Measurements from ENCODE around the gene HAUS8.
"Not testable (repeated sequence)": the region's sequence is repeated elsewhere in the genome, so short reads cannot be mapped to it uniquely, and the experiment has no call there.

HAUS8 gene

DNA sequence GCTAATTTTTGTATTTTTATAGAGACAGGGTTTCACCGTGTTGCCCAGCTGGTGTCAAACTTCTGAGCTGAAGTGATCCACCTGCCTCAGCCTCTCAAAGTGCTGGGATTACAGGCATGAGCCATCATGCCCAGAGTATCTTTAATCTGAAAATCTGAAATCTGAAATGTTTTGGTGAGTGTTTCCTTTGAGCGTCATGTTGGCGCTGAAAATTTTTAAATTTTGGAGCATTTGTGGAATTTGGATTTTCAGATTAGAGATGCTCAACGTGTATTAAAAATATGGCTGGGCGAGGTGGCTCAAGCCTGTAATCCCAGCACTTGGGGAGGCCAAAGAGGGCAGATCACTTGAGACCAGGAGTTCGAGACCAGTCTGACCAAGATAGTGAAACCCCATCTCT lies 43.5 kb downstream of the HAUS8 start:
- DNase-seq: no peak

DNA sequence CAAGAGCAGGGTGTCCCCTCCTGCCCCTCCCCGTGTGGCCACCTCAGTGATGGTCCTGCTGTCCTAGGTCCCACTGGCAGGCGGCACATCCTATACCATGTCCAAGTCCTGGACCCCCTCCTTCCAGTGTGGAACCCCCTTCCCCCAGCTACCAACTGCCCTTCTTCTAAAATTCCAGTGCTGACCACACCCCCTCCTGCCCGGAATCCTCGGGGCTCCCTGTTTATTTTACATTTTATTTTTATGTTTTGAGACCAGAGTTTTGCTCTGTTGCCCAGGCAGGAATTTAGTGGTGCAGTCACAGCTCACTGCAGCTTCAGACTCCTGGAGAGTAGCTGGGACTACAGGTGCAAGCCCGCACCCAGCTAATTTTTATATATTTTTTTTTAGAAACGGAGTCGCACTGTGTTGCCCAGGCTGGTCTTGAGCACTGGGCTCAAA lies 47.7 kb downstream of the HAUS8 start:
- DNase-seq: no peak

DNA sequence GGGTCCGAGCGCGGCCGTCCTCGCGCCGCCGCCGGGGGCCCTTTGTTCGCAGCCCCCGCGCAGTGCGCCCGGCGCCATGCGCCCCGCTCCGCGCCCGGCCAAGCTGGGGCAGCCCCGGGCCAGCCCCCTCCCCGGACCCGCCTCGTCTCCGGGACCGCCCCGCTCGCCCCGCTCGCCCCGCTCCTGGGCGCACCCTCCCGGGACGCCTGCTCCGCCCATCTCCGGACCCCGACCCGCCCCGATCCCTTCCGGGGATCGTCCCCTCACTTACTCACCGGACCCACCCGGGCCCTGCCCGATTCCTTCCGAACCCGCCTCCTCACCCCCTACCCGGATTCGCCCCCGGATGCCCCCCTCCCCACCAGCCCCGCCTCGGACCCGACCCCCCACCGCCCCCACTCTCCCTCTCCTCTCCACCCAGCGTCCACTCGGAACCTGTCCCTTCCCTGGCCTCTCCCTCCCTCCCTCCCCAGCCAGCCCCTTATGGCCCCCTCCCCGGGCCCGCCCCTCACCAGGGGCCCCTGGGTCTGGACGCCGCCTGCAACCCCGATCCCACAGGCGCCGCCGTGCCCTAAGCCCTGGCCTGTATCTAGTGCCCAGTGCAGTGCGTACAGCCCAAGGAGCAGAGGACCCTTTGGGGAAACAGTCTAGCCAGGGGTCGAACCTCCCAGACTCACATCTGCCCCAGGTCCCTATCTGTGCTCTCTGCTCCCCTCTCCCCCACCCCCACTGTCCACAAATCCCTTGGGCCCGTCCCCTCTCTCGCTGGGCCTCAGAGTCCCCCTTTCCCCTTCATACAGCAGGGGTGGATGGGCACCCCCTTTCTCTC lies 48.3 kb downstream of the HAUS8 start, which contains the start of gene CPAMD8:
TSS of gene CPAMD8 (minus strand) at position 105 of the 829 bp plus-strand sequence. CDS start 168 bp downstream, outside the sequence.
- DNase-seq: no peak

DNA sequence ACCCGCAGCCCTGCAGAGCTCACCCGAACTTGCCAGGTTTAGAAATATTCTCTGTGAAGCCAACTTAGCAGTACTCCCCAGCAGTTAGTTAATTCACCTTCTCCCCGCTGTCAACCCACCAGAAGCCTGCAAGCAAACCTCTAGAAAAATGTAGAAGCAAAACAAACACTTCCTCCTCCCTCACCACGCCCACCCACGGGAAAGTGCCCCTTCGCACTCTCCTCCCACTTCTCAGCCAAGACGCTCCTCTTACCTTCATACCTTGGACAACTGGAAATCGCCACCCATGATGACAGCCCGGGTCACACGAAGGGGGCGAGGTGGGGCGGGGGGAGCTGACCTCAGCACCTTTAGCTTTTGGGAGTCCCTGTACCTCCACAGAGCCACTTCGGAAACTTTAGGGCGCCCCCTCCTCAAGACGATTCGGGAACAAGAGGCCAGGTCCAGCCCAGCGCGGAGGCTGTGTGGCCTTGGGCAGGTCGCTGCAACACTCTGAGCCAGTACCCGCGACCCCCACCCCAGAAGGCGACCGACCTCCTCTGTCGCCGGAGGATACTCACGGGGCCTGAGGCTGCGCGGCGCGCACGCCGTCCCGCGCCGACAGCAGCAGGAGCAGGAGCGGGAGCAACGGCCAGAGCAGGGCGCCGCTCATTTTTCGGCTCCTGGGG lies 49.1 kb downstream of the HAUS8 start:
- peak; percentile 38 for DNase-seq

DNA sequence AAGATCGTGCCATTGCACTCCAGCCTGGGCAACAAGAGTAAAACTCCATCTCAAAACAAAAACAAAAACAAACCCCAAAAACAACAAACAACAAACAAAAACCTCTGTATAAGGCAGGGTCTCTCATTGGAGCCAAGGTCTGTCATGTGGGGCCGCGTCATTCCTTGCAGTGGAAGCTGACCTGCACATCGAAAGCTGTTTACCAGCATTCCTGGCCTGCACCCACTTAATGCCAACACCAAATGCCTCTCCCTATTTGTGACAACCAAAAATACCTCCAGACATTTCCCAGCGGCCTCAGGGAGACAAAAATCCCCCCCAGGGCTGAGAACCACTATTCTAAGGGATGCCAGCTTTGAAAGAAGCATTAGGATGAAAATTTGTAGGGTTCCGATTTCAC lies 49.9 kb downstream of the HAUS8 start:
- no peak for DNase-seq

DNA sequence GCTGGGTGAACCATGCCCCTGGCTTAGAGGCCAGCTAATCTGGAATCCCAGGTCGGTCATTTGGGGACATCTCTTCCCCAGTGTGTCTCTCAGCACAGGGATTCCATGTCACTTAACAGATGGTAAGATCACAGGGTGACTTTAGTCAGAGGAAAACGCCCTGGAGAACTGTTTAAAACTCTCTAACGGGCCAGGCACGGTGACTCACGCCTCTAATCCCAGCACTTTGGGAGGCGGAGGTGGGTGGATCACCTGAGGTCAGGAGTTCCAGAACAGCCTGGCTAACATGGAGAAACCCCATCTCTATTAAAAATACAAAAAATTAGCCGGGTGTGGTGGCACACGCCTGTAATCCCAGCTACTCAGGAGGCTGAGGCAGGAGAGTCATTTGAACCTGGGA lies 50.3 kb downstream of the HAUS8 start:
- DNase-seq: not testable (repeated sequence)

DNA sequence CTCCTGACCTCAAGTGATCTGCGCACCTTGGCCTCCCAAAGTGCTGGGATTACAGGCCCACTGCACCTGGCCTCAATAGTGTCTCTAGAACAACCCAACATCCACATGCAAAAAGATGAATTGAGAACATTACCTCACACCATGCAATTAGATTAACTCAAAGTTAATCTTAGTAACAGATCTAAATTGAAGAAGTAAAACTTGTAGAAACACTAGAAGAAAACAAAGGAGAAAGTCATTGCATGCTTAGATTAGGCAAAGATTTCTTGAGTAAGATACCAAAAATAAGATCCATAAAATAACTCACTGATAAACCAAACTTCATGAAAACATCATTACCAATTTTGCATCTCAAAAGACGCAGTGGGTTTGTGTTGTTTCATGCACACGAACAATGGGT lies 51.4 kb downstream of the HAUS8 start:
- no peak for DNase-seq

DNA sequence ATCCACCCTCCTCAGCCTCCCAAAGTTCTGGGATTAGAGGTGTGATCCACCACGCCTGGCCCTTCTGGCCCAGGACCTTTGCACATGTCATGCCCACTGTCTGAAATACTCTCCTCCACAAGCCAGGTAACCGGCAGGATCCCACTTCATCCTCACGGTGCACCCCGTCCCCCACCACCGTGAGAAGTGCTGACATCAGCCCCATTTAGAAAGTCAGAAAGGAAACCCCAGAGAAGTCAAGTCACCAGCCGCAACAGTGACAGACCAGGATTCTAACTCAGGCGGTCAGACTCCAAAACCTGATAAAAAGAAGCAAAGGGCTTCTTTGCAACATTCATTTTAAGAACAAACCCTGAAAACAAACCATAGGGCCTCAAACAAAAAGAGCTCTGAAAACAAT lies 52.5 kb downstream of the HAUS8 start:
- no peak for DNase-seq

DNA sequence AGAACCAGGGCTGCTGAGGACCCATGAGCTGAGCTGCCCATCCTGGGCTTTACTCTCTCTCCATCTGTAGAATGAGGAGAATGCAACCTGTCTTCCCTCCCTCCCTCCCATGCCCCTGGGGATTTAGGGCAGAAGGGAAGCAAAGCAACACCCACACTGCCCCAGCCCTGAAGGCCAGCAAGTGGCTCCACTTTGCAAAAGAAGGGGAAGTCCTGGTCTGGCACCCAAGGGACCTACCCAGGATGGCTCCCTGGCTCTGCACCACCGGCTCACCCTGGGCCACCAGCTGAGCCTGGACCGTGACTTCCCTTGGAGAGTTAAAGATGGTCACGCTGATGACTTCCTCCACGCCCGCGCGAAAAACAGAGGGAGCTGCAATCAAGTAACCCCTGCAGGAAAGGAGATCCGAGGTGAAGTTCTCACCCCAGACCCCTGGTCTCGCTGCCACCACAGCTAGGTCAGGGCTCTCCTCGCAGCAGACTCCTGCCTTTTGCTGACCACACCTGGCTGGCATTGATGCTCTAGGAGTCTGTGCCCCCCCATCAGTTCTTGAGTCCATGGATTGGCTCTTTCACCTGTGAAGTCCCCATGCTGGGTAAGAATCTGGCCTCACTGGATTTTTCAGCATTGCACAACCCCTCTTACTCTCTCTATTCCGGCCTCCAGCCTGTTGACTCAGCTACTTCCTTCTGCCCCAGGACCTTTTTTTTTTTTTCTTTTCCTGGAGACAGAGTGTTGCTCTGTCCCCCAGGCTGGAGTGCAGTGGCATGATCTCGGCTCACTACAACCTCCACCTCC lies 53.3 kb downstream of the HAUS8 start:
- DNase-seq: no peak

DNA sequence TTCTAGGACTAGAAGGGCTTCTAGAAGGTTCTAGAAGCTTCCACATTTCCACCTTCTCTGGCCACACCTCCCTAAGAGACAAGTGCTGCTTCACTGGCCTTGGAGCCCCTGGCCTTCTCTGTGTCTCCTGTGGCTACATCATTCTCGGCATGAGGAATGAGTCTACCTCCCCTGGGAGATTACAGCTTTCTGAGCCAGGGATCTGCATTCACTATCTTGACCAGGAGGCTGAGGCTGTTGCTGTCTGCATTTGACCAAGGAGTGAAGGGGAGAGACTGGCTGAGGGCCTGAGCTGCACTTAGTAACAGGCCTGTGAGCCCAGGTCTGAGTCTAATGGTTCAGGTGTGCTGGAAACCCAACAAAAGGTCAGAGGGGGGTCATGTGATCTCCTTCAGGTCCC lies 53.9 kb downstream of the HAUS8 start:
- DNase-seq: no peak

DNA sequence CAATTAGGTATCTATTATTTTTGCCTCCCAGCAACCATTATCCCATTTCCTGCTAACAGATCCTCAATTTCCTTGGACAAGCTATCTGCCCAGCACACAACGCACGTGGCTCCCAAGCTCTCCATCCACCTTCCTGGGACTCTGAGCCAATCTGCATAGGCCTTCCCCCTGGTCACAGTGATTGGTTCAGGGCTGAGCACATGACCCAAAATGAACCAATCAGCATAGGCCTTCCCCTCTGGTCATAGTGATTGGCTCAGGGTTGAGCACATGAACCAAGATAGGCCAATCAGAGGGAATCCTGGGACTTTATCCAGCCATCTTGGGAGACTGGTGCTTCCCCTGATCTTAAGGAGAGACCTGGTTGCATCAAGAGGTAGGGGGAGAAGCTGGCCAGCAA lies 54.4 kb downstream of the HAUS8 start:
- peak; percentile 13 for DNase-seq

DNA sequence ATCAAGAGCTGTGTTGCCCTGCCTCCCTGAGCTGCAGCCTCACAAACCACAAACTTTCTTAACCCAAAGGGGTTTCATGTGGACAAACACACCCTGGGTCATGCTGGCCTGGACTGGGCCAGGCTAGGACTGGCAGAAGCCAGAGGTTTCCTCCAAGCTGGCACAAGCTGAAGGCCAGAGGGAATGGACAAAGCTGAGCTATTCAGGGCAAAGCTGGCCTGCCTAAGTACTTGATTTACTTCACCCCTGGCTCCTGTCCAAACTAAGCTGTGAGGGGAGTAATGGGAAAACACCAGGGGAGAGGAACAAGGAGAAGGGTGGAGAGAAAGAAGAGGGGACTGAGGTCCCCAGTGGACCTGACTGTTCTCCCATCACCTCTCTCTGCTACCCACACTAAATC lies 54.9 kb downstream of the HAUS8 start:
- DNase-seq: no peak

DNA sequence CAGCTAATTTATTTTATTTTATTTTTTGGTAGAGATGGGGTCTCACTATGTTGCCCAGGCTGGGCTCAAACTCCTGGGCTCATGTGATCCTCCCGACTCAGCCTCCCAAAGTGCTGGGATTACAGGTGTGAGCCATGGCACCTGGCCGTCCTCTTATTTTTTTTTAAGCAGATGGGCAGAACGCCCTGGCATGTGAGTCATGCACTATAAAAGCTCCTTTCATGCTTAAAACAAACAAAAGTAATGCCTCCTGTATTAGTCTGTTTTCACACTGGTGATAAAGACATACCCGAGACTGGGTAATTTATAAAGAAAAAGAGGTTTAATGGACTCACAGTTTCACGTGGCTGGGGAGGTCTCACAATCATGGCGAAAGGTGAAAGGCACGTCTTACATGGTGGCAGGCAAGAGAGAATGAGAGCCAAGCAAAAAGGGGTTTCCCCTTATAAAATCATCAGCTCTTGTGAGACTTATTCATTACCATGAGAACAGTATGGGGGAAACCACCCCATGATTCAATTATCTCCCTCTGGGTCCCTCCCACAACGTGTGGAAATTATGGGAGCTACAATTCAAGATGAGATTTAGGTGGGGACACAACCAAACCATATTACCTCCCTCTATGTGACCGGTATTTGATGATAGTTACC lies 60.9 kb downstream of the HAUS8 start:
- not testable (repeated sequence) for DNase-seq

DNA sequence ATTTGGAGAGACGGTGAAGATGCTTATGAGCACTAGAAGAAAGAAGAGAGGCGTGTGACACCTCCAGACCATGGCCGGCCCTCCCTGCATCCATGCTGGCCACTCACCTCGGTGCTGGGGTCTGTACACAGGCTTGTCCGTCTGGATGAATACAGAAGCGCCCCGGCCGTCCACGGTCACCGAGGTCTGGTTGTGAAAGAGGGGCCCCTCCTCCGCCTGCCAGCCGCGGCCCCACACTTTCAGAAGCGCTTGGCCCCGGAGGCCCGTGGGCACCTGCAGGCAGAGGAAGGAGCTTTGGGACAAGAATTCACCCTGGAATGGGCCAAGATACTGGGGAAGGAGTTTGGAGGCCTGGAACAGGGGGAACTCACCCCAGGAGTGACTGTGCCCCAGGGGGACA lies 63.8 kb downstream of the HAUS8 start:
- no peak for DNase-seq

DNA sequence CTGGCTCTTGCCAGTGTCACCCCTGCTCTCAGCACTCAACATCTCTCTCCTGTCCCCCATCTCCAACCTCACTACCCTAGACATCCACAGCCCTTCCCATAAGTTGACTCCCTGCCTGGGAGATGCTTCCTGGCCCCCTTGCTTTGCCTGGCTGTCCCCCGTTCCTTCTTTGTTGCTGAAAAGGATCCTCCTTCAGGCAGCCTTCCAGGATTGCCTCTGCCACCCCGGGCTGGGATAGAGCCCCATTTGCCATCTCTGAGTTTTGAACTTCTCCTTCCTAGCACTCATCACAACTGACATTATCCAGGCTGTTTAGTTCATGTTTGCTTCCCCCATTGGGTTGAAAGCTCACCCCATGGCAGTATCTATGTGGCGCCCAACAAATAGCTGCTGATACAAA lies 68.7 kb downstream of the HAUS8 start:
- no peak for DNase-seq

DNA sequence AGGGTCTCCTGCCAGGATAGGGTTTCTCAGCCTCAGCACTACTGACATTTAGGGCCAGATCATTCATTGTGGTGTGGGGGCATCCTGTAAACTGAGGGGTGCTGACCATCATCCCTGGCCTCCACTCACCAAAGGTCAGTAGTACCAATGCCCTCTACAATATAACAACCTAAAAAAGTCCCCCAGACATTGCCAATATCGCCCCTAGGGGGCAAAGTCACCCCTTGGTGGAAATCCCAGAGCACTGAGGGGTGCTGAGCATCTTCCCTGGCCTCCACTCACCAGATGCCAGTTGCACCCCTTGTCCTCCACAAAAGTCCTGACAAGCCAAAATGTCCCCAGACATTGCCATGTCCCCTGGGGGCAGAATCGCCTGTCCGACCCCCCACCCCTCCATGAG lies 70.3 kb downstream of the HAUS8 start:
- peak; percentile 23 for DNase-seq

DNA sequence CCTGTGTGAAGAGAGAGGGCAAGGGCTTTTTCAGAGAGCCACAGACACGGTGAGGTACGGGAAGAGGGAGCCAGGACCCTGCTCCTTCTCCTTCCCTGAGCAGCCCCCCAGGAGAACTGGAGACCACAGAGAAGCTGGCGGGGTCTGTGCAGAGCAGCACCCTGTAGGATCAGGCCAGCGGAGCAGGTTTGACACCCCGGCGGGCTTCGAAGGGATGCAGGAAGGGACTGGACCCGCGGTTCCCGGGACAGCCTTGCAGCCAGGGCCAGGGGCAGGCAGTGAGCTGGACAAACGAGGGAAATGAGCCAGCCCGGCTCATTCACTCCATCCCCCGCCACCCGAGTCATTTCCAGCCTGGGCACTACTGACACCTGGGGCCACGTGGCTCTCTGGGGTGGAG lies 70.9 kb downstream of the HAUS8 start:
- DNase-seq: no peak

DNA sequence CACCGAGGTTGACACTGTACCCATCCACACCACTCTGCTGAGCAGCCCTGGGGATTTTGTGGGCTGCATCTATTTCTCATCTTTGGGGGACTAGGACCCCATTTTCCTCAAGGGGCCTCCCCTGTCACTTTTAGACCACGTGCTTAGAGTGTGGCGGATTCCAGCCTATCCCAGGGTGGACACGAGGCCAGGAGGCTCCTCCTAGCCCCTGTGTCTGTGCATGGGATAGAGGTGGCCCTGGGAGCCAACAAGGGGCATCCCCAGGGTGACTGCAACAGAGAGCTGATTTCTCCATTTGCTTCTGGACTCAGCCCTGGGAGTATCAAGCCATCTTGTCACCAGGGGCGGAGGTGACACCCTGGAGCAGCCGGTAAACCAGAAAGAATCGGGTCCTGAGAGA lies 72.8 kb downstream of the HAUS8 start:
- no peak for DNase-seq

DNA sequence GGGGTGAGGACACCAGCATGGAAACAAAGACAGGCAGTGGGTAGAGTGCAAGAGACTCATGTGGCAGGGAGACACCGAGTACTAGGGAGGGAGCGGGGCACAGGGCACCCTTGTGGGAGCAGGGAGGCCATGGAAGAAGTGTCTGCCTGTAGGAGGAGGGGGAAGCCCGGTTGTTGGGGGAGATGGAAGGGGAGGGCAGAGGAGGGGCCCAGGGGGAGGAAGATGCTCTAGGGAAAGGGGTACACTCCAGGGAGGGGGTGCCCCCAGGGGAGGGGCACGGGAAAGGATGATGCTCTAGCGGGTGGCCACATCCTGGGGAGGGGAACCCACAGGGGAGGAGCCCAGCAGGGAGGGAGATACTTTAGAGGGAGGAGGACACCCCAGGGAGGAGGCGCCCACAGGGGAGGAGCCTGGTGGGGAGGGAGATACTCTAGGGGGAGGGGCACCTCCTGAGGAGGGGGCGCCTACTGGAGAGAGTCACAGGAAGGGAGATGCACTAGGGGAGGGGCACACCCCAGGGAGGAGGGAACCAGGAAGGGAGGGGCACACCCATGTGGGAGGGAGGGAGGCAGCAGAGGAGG lies 73.6 kb downstream of the HAUS8 start:
- DNase-seq: no peak

Data from hematopoietic multipotent progenitor cell treated with erythropoietin and hydrocortisone succinate and interleukin-3 and kit ligand, for 4 days (in vitro differentiated cells).